ENCODE results near the gene SLC8A1.

DNA sequence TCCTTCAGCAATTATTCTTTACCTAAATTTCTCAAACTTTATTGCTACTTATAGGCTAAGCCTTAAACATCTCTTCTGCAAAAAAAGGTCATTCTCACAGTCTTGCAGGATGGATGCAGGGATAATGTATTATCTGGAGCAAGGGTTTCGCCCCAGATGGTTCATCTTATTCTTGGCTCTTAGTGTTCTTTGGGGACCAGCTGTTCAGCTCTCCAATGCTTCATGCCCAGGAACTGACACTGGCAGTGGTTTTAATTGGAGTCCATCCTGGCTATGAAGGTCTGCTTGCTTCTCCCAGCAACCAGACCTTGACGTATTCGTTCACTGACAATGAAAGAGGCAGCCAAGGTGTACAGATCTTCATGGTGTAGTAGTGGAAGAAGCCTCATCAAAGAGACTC lies 331.9 kb downstream of the SLC8A1 start:
- TF ChIP-seq, protein P1, sequence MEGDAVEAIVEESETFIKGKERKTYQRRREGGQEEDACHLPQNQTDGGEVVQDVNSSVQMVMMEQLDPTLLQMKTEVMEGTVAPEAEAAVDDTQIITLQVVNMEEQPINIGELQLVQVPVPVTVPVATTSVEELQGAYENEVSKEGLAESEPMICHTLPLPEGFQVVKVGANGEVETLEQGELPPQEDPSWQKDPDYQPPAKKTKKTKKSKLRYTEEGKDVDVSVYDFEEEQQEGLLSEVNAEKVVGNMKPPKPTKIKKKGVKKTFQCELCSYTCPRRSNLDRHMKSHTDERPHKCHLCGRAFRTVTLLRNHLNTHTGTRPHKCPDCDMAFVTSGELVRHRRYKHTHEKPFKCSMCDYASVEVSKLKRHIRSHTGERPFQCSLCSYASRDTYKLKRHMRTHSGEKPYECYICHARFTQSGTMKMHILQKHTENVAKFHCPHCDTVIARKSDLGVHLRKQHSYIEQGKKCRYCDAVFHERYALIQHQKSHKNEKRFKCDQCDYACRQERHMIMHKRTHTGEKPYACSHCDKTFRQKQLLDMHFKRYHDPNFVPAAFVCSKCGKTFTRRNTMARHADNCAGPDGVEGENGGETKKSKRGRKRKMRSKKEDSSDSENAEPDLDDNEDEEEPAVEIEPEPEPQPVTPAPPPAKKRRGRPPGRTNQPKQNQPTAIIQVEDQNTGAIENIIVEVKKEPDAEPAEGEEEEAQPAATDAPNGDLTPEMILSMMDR (IDR thresholded peaks at IDR 0.05), result no peak
- no peak for TF ChIP-seq POLR2A (IDR thresholded peaks at IDR 0.05)
